ES-I3 (cell line): ENCODE results near the gene EBP.
"Not testable (repeated sequence)": the region's sequence is repeated elsewhere in the genome, so short reads cannot be mapped to it uniquely, and the experiment has no call there.

ENCODE experiments used
- H3K36me3 ChIP-seq: 2 replicates; pipeline ENCODE4 v1.6.1; 2013; ENCODE audit warnings: mild to moderate bottlenecking, low read length, control low read depth, moderate library complexity; ENCODE audit not compliant: insufficient read depth
- H3K4me1 ChIP-seq: 2 replicates; pipeline ENCODE4 v1.6.1; 2013; ENCODE audit warnings: mild to moderate bottlenecking, control low read depth, low read length; ENCODE audit not compliant: insufficient read depth
- H3K9ac ChIP-seq: 2 replicates; pipeline ENCODE4 v1.6.1; 2013; ENCODE audit warnings: low read depth, mild to moderate bottlenecking, low read length, moderate library complexity
- H3K9me3 ChIP-seq: 2 replicates; pipeline ENCODE4 v1.6.1; 2013; ENCODE audit warnings: mild to moderate bottlenecking, low read length, moderate library complexity; ENCODE audit not compliant: control insufficient read depth, insufficient read depth

The EBP gene

GRCh38 chrX:48508400-48509244 lies 13.0 kb upstream of the EBP start, which contains the start of gene PORCN:
Gene PORCN, plus strand, starts transcription at chrX:48508992. Its CDS starts 829 bp downstream, at chrX:48509821.
- Histone ChIP-seq H3K9ac (peak within 1 kb of the TSS; percentile 78), H3K9me3 (no peaks in the 10 kb centered on the region), H3K36me3 (no peaks in the 10 kb centered on the region), H3K4me1 (no peaks in the 10 kb centered on the region)

DNA sequence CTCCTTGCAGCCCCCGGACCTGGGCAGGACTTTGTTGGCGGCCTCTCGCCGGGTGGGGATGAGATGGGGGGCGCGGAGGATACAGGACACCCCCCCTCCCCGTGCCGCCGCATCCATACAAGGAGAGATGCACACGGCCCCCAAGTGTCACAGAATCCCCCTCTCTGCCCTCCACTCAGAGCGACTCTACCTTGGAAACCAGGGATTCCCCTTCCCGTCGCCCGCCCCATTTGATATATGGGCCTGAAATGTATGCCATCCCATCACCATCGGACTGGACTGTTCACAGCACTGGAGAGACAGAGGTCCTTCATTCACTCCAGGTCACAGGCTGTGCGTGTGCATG lies 12.4 kb upstream of the EBP start:
- Histone ChIP-seq H3K4me1 (no peaks in the 10 kb centered on the region), H3K9ac (peak overlapping the region; percentile 78), H3K36me3 (no peaks in the 10 kb centered on the region), H3K9me3 (no peaks in the 10 kb centered on the region)

DNA sequence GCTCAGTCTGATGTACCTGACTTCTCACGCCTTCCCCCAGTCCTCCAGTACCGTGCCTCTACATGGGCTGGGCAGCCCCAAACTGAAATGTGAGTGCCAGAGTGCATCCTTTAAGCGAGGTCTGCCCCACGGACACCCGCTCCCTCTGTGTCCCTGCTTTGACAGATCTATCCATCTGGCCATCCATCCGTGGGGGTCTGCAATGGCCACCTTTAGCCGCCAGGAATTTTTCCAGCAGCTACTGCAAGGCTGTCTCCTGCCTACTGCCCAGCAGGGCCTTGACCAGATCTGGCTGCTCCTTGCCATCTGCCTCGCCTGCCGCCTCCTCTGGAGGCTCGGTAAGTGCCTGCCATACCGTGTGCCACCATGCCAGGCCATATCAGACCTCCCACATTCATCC lies 12.0 kb upstream of the EBP start:
- Histone ChIP-seq H3K4me1 (no peaks in the 10 kb centered on the region), H3K9ac (peak overlapping the region; percentile 78)

GRCh38 chrX:48511560-48511959 lies 10.0 kb upstream of the EBP start:
- Histone ChIP-seq H3K9me3 (no peaks in the 10 kb centered on the region), H3K4me1 (no peaks in the 10 kb centered on the region), H3K9ac (no peak overlapping the region), H3K36me3 (no peaks in the 10 kb centered on the region)

More for the DNA sequence above, 12.0 kb upstream of the EBP start:
- Histone ChIP-seq H3K9me3 (no peaks in the 10 kb centered on the region), H3K36me3 (no peaks in the 10 kb centered on the region)

- no peaks in the 10 kb centered on the region for H3K4me1 ChIP-seq
- H3K36me3 ChIP-seq: no peaks in the 10 kb centered on the region
- H3K9me3 ChIP-seq: no peaks in the 10 kb centered on the region
- H3K9ac ChIP-seq: no peak overlapping the region
These were observed 9.2 kb upstream of the EBP start for GRCh38 chrX:48512371-48512935.

- H3K36me3 ChIP-seq: no peaks in the 10 kb centered on the region
- no peak overlapping the region for H3K9ac ChIP-seq
- no peaks in the 10 kb centered on the region for H3K9me3 ChIP-seq
- no peaks in the 10 kb centered on the region for H3K4me1 ChIP-seq
These were observed 7.9 kb upstream of the EBP start for GRCh38 chrX:48513670-48514069.

GRCh38 chrX:48514126-48514806 lies 7.3 kb upstream of the EBP start:
- no peaks in the 10 kb centered on the region for H3K4me1 ChIP-seq
- H3K36me3 ChIP-seq: no peaks in the 10 kb centered on the region
- no peak overlapping the region for H3K9ac ChIP-seq
- no peaks in the 10 kb centered on the region for H3K9me3 ChIP-seq

DNA sequence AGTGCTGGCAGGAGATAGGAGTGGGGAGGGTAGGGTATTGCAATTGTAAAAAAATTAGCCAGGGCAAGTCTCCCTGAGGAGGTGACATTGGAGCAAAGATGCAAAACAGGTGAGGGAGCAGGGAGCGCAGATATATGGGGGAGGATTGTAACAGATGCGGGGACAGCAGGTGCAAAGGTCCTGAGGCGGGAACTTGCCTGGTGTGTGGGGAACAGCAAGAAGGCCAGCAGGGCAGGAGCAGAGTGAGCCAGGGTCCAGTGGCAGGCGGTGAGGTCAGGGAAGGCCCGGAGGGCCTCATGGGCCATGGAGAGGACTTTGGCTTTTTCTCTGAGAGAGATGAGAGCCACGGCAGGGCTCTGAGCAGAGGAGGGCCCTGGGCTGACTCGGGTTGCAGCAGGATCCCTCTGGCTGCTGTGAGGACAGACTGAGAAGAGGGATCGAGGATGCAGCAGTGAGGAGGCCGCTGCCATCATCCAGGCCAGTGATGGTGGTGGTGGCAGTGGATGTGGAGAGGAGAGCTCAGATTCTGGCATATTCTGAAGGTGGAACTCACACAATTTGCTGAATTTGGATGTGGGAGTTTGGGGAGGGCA lies 6.6 kb upstream of the EBP start:
- no peaks in the 10 kb centered on the region for H3K4me1 ChIP-seq
- H3K9ac ChIP-seq: no peak overlapping the region
- H3K36me3 ChIP-seq: no peaks in the 10 kb centered on the region
- H3K9me3 ChIP-seq: no peaks in the 10 kb centered on the region

- no peaks in the 10 kb centered on the region for H3K9me3 ChIP-seq
- no peaks in the 10 kb centered on the region for H3K4me1 ChIP-seq
- H3K36me3 ChIP-seq: no peaks in the 10 kb centered on the region
- no peak overlapping the region for H3K9ac ChIP-seq
These were observed 5.8 kb upstream of the EBP start for GRCh38 chrX:48515842-48516241.

GRCh38 chrX:48516285-48516684 lies 5.3 kb upstream of the EBP start:
- Histone ChIP-seq H3K9ac (no peak overlapping the region), H3K4me1 (no peaks in the 10 kb centered on the region), H3K9me3 (no peaks in the 10 kb centered on the region), H3K36me3 (no peaks in the 10 kb centered on the region)

- H3K36me3 ChIP-seq: no peaks in the 10 kb centered on the region
- H3K4me1 ChIP-seq: no peaks in the 10 kb centered on the region
- H3K9ac ChIP-seq: no peak overlapping the region
- no peaks in the 10 kb centered on the region for H3K9me3 ChIP-seq
These were observed 4.6 kb upstream of the EBP start for GRCh38 chrX:48516987-48517386.

DNA sequence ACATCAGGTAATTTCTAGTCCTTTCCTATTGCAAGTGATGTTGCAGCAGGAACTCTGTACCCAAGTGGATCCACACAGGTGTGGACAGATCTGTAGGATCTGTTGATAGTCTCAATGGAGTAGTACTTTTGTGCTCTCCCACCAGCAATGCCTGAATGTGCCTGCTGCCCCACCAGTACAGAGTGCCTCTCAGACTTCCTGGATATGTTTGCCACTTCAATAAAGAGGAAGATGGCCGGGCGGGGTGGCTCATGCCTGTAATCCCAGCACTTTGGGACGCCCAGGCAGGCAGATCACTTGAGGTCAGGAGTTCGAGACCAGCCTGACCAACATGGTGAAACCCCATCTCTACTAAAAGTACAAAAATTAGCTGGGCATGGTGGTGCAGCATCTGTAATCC lies 2.1 kb upstream of the EBP start:
- not testable (repeated sequence) for H3K36me3 ChIP-seq, H3K4me1 ChIP-seq, H3K9ac ChIP-seq, H3K9me3 ChIP-seq

DNA sequence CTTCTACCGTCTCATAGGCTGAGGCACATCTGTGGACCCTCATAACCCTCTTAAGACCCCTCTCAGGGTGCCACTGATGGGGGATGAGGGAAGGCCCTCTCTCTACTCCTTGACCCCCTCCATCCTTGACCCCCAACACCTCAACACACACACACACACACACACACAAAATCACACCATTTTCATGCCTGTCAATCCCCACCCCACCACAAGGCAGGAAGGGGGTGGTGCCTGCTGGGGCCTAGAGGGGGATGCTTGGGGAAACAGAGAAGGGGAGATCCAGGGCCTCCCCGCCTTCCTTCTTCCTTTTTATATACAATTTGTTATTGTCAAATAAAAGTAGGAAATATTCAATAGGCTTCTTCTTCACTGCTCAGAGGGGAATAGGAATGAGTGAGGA lies 1.2 kb upstream of the EBP start:
- H3K36me3 ChIP-seq: no peaks in the 10 kb centered on the region
- H3K4me1 ChIP-seq: no peaks in the 10 kb centered on the region
- no peaks in the 10 kb centered on the region for H3K9me3 ChIP-seq
- no peak overlapping the region for H3K9ac ChIP-seq

GRCh38 chrX:48520976-48521352 lies 644 bp upstream of the EBP start:
- Histone ChIP-seq H3K4me1 (no peaks in the 10 kb centered on the region), H3K9ac (peak overlapping the region; percentile 43), H3K9me3 (no peaks in the 10 kb centered on the region), H3K36me3 (no peaks in the 10 kb centered on the region)
